ENCODE results near the gene RPL31. TPM values are rescaled to one million over a fixed set of nuclear protein-coding genes. Genes with fewer than 3 reads are reported as not detected.

The RPL31 gene
- total RNA-seq, 1 donor from 2014 or later, result 1,129 TPM

- Histone ChIP-seq H3K27ac (ENCODE audit: low read depth, low read length) (no peak overlapping the region), H3K4me3 (ENCODE audit: insufficient read depth, low read depth, low read length) (no peak overlapping the region), H2AFZ (ENCODE audit: low read depth, low read length) (no peak overlapping the region), H3K36me3 (ENCODE audit: insufficient read depth, low read length) (peaks cover 3% of the 10 kb centered on the region), H3K4me1 (ENCODE audit: insufficient read depth, low read length) (peaks cover 14% of the 10 kb centered on the region), H4K20me1 (ENCODE audit: insufficient read depth, low read length) (no peaks in the 10 kb centered on the region), H3K4me2 (ENCODE audit: low read length) (no peak overlapping the region), H3K9me3 (ENCODE audit: insufficient read depth, low read depth, low read length) (no peaks in the 10 kb centered on the region), H3K27me3 (ENCODE audit: insufficient read depth, low read length) (no peaks in the 10 kb centered on the region), H3K79me2 (ENCODE audit: insufficient read depth, low read length) (no peaks in the 10 kb centered on the region), H3K9ac (ENCODE audit: low read length) (no peak overlapping the region)
- FAIRE-seq, result no peak
- Mint-ChIP-seq H3K4me1 (ENCODE audit: low read depth, unreplicated experiment) (peaks cover 16% of the 10 kb centered on the region), H3K36me3 (ENCODE audit: low read depth, unreplicated experiment) (peaks cover 3% of the 10 kb centered on the region), H3K27me3 (ENCODE audit: low read depth, unreplicated experiment) (peaks cover 7% of the 10 kb centered on the region), H3K4me3 (ENCODE audit: unreplicated experiment) (no peak overlapping the region), H3K27ac (ENCODE audit: unreplicated experiment) (no peak overlapping the region), H3K9me3 (ENCODE audit: unreplicated experiment) (no peaks in the 10 kb centered on the region)
- TF ChIP-seq CTCF (IDR thresholded peaks at IDR 0.05; ENCODE audit: insufficient read depth, low read depth, low read length) (no peak), EZH2 (IDR thresholded peaks at IDR 0.05; ENCODE audit: insufficient read depth, low read length) (no peak)
- no peak for DNase-seq (ENCODE audit: low read depth)
Observed at GRCh38 chr2:100962366-100963025, 39.6 kb upstream of the RPL31 start.

GRCh38 chr2:100963026-100963375 is 39.1 kb upstream of the RPL31 start:
- no peak overlapping the region for H3K4me3 Mint-ChIP-seq (ENCODE audit: unreplicated experiment)
- peaks cover 10% of the 10 kb centered on the region for H3K27me3 Mint-ChIP-seq (ENCODE audit: low read depth, unreplicated experiment)
- H3K36me3 ChIP-seq (ENCODE audit: insufficient read depth, low read length), result peaks cover 3% of the 10 kb centered on the region
- no peaks in the 10 kb centered on the region for H4K20me1 ChIP-seq (ENCODE audit: insufficient read depth, low read length)
- H3K9ac ChIP-seq (ENCODE audit: low read length), result no peak overlapping the region
- peaks cover 13% of the 10 kb centered on the region for H3K4me1 Mint-ChIP-seq (ENCODE audit: low read depth, unreplicated experiment)
- H3K4me1 ChIP-seq (ENCODE audit: insufficient read depth, low read length), result peaks cover 14% of the 10 kb centered on the region
- FAIRE-seq, result no peak
- peaks cover 3% of the 10 kb centered on the region for H3K36me3 Mint-ChIP-seq (ENCODE audit: low read depth, unreplicated experiment)
- no peak overlapping the region for H3K4me3 ChIP-seq (ENCODE audit: insufficient read depth, low read depth, low read length)
- no peak overlapping the region for H3K27ac ChIP-seq (ENCODE audit: low read depth, low read length)
- H3K4me2 ChIP-seq (ENCODE audit: low read length), result no peak overlapping the region
- no peaks in the 10 kb centered on the region for H3K79me2 ChIP-seq (ENCODE audit: insufficient read depth, low read length)
- no peaks in the 10 kb centered on the region for H3K9me3 ChIP-seq (ENCODE audit: insufficient read depth, low read depth, low read length)
- no peak overlapping the region for H3K27ac Mint-ChIP-seq (ENCODE audit: unreplicated experiment)
- no peak overlapping the region for H2AFZ ChIP-seq (ENCODE audit: low read depth, low read length)
- H3K27me3 ChIP-seq (ENCODE audit: insufficient read depth, low read length), result no peaks in the 10 kb centered on the region
- no peaks in the 10 kb centered on the region for H3K9me3 Mint-ChIP-seq (ENCODE audit: unreplicated experiment)
- TF ChIP-seq CTCF (IDR thresholded peaks at IDR 0.05; ENCODE audit: insufficient read depth, low read depth, low read length) (no peak), EZH2 (IDR thresholded peaks at IDR 0.05; ENCODE audit: insufficient read depth, low read length) (no peak)
- no peak for DNase-seq (ENCODE audit: low read depth)

- Histone ChIP-seq H3K27me3 (ENCODE audit: insufficient read depth, low read length) (no peaks in the 10 kb centered on the region), H2AFZ (ENCODE audit: low read depth, low read length) (no peak overlapping the region), H3K79me2 (ENCODE audit: insufficient read depth, low read length) (no peaks in the 10 kb centered on the region), H3K36me3 (ENCODE audit: insufficient read depth, low read length) (peaks cover 5% of the 10 kb centered on the region), H3K9me3 (ENCODE audit: insufficient read depth, low read depth, low read length) (no peaks in the 10 kb centered on the region), H3K4me1 (ENCODE audit: insufficient read depth, low read length) (peaks cover 3% of the 10 kb centered on the region), H4K20me1 (ENCODE audit: insufficient read depth, low read length) (no peaks in the 10 kb centered on the region), H3K4me3 (ENCODE audit: insufficient read depth, low read depth, low read length) (no peak overlapping the region), H3K4me2 (ENCODE audit: low read length) (no peak overlapping the region), H3K27ac (ENCODE audit: low read depth, low read length) (no peak overlapping the region), H3K9ac (ENCODE audit: low read length) (no peak overlapping the region)
- Mint-ChIP-seq H3K27me3 (ENCODE audit: low read depth, unreplicated experiment) (peaks cover 10% of the 10 kb centered on the region), H3K9me3 (ENCODE audit: unreplicated experiment) (peaks cover under 1% of the 10 kb centered on the region), H3K27ac (ENCODE audit: unreplicated experiment) (no peak overlapping the region), H3K36me3 (ENCODE audit: low read depth, unreplicated experiment) (peaks cover 3% of the 10 kb centered on the region), H3K4me3 (ENCODE audit: unreplicated experiment) (no peak overlapping the region), H3K4me1 (ENCODE audit: low read depth, unreplicated experiment) (peaks cover 9% of the 10 kb centered on the region)
- DNase-seq (ENCODE audit: low read depth) (no peak), FAIRE-seq (no peak)
- TF ChIP-seq EZH2 (IDR thresholded peaks at IDR 0.05; ENCODE audit: insufficient read depth, low read length) (no peak), CTCF (IDR thresholded peaks at IDR 0.05; ENCODE audit: insufficient read depth, low read depth, low read length) (no peak)
Observed at GRCh38 chr2:100964222-100964621, 37.9 kb upstream of the RPL31 start.
